Testis (tissue), 3 donors: ENCODE data around the gene ZBTB2. TPM values are rescaled to one million over a fixed set of nuclear protein-coding genes. Genes with fewer than 3 reads are reported as not detected.
A peak's percentile ranks its signal among the peaks of the same experiment; 100 is the strongest.

ENCODE experiments used
- DNase-seq: peaks from one replicate; pipeline ENCODE4 v3.0.0-alpha.2; 2019
- H3K27ac ChIP-seq, 2 donors: fragments of 200-600 bp; sonication (generic); one replicate each; pipeline ENCODE4 v1.5.1; 2019
- H3K27me3 ChIP-seq: fragments of 200-600 bp; sonication (generic); one replicate; pipeline ENCODE4 v1.5.1; 2019
- H3K36me3 ChIP-seq: fragments of 200-600 bp; sonication (generic); one replicate; pipeline ENCODE4 v1.5.1; 2017; ENCODE audit warnings: low read depth; ENCODE audit errors: missing control alignments
- H3K4me1 ChIP-seq: fragments of 200-600 bp; sonication (generic); one replicate; pipeline ENCODE4 v1.5.1; 2019
- H3K4me3 ChIP-seq, 2 donors: fragments of 200-600 bp; sonication (generic); one replicate each; pipeline ENCODE4 v1.5.1; 2017 to 2019
- H3K9me3 ChIP-seq: fragments of 200-600 bp; sonication (generic); one replicate; pipeline ENCODE4 v1.5.1; 2017
- CTCF ChIP-seq, 3 experiments: fragments of 450-650 bp in 2 of 3; fragments of 200-600 bp in 1 of 3; sonication (generic) in 1 of 3; IDR thresholded peaks; one replicate each; pipeline ENCODE4 v1.5.1; 2016 to 2019; ENCODE audit warnings: antibody characterized with exemption in 3 of 3, mild to moderate bottlenecking in 2 of 3, moderate library complexity in 1 of 3
- POLR2A ChIP-seq: fragments of 450-650 bp; IDR thresholded peaks from one replicate; pipeline ENCODE4 v1.6.1; 2017; ENCODE audit warnings: antibody characterized with exemption, mild to moderate bottlenecking, moderate library complexity
- WGBS, 2 donors: methylation state at CpG; one replicate each; pipeline ENCODE4 v1.1.5; 2018; 5-methylcytosine and 5-hydroxymethylcytosine counted together
- intact Hi-C: fragments of 100-400 bp; cut with DNase I; formaldehyde crosslinking; loops from one replicate; pipeline ENCODE4 v1.15.1; 2023; ENCODE audit warnings: low total_unique reads
- polyA plus RNA-seq: library from polyadenylated mRNA; stranded (reverse); fragments of 350-450 nt; fragmentation: Illumina TruSeq; extraction: RNeasy Lipid Tissue Mini Kit (QIAGEN cat#74804); gene quantifications from one replicate; pipeline ENCODE4 v1.2.3, GENCODE V29; 2014; ENCODE audit warnings: low read depth, low replicate concordance; ENCODE audit not compliant: insufficient read depth
- total RNA-seq, 2 donors: library from RNA; depleted of rRNA; stranded (reverse); fragments of >200 nt; gene quantifications; one replicate each; pipeline ENCODE4 v1.2.3, GENCODE V29; 2016

Gene ZBTB2
- total and polyA plus RNA-seq, 3 donors from 2014 or later = 13.0 to 14.7 (median 14.7) TPM

- TF ChIP-seq CTCF (IDR thresholded peaks at IDR 0.05) = no peak
- TF ChIP-seq POLR2A = no peak
- Histone ChIP-seq H3K4me1 (peaks cover 17% of the 10 kb centered on the region), H3K27me3 (no peaks in the 10 kb centered on the region), H3K36me3 (no peaks in the 10 kb centered on the region), H3K27ac (no peak overlapping the region), H3K4me3 (no peak overlapping the region), H3K9me3 (no peaks in the 10 kb centered on the region)
- no peak for DNase-seq
- intact Hi-C loops = no loop called here
- WGBS, 2 donors = 77 to 82% methylated on average over 3 of the region's 3 CpGs
Observed at GRCh38 chr6:151399679-151400078, 8.3 kb upstream of the ZBTB2 start.

- no peak for DNase-seq
- H3K36me3 ChIP-seq = no peaks in the 10 kb centered on the region
- intact Hi-C loops = no loop called here
- no peak overlapping the region for H3K27ac ChIP-seq
- H3K27me3 ChIP-seq = no peaks in the 10 kb centered on the region
- no peaks in the 10 kb centered on the region for H3K9me3 ChIP-seq
- H3K4me3 ChIP-seq = no peak overlapping the region
- H3K4me1 ChIP-seq = peaks cover 45% of the 10 kb centered on the region
- no peak for TF ChIP-seq POLR2A
- no peak for TF ChIP-seq CTCF (IDR thresholded peaks at IDR 0.05)
- WGBS, 2 donors = 40 to 43% methylated on average over 4 of the region's 4 CpGs
Observed at GRCh38 chr6:151393410-151393809, 2.1 kb upstream of the ZBTB2 start.

GRCh38 chr6:151392427-151392826, 1.1 kb upstream of the ZBTB2 start:
- no peaks in the 10 kb centered on the region for H3K27me3 ChIP-seq
- H3K4me3 ChIP-seq = peak overlapping the region; percentile 99 to 100
- H3K36me3 ChIP-seq = no peaks in the 10 kb centered on the region
- H3K4me1 ChIP-seq = peaks cover 45% of the 10 kb centered on the region
- no peak for DNase-seq
- no peaks in the 10 kb centered on the region for H3K9me3 ChIP-seq
- intact Hi-C loops = no loop called here
- H3K27ac ChIP-seq = peak overlapping the region in 1 of 2 donors; percentile 99
- TF ChIP-seq CTCF (IDR thresholded peaks at IDR 0.05) = no peak
- TF ChIP-seq POLR2A = no peak
- 3 to 4% methylated on average over 3 of the region's 3 CpGs for WGBS, 2 donors

- H3K36me3 ChIP-seq = no peaks in the 10 kb centered on the region
- intact Hi-C loops = no loop called here
- peak overlapping the region; percentile 99 to 100 for H3K4me3 ChIP-seq
- peak overlapping the region; percentile 99 to 100 for H3K27ac ChIP-seq
- peaks cover 39% of the 10 kb centered on the region for H3K4me1 ChIP-seq
- TF ChIP-seq POLR2A (no peak), CTCF (IDR thresholded peaks at IDR 0.05) (no peak)
- no peaks in the 10 kb centered on the region for H3K9me3 ChIP-seq
- H3K27me3 ChIP-seq = no peaks in the 10 kb centered on the region
- DNase-seq = peak; percentile 72
- WGBS, 2 donors = 0% methylated on average over 52 of the region's 78 CpGs; no CpG with 5 or more reads in 1 of the 2 donors
Observed at GRCh38 chr6:151390851-151391470, 398 bp downstream of the ZBTB2 start.
